Urinary bladder (tissue), 4 donors: ENCODE measurements around the gene CCSER1. TPM values are rescaled to one million over a fixed set of nuclear protein-coding genes. Genes with fewer than 3 reads are reported as not detected.

Experiments
- DNase-seq: peaks from one replicate; pipeline ENCODE4 v3.0.0-alpha.2; 2015; ENCODE audit errors: extremely low spot score
- H3K27ac ChIP-seq: one replicate; pipeline ENCODE4 v1.5.1; 2013; ENCODE audit warnings: low read depth, mild to moderate bottlenecking, moderate library complexity
- H3K36me3 ChIP-seq: one replicate; pipeline ENCODE4 v1.6.1; 2013; ENCODE audit warnings: mild to moderate bottlenecking, moderate library complexity; ENCODE audit not compliant: insufficient read depth
- H3K4me1 ChIP-seq: one replicate; pipeline ENCODE4 v1.6.1; 2013; ENCODE audit warnings: mild to moderate bottlenecking, moderate library complexity; ENCODE audit not compliant: insufficient read depth
- H3K4me3 ChIP-seq: one replicate; pipeline ENCODE4 v1.5.1; 2013; ENCODE audit warnings: low read depth, low read length
- WGBS: extraction: QIAGEN DNeasy Blood & Tissue Kit; methylation state at CpG from one replicate; pipeline ENCODE4 v1.1.7; 2013; 5-methylcytosine and 5-hydroxymethylcytosine counted together
- polyA plus RNA-seq: library from polyadenylated mRNA; stranded (reverse); fragments of 200-250 nt; gene quantifications from one replicate; pipeline ENCODE4 v1.2.3, GENCODE V29; 2013
- total RNA-seq: library from RNA; depleted of rRNA; stranded (reverse); fragments of >200 nt; gene quantifications from one replicate; pipeline ENCODE4 v1.2.3, GENCODE V29; 2014
- donor health status: healthy with polysubstance abuse.
- donor health status: healthy.

The CCSER1 gene
- total and polyA plus RNA-seq, 2 donors, result 1.4 to 88.0 TPM

DNA sequence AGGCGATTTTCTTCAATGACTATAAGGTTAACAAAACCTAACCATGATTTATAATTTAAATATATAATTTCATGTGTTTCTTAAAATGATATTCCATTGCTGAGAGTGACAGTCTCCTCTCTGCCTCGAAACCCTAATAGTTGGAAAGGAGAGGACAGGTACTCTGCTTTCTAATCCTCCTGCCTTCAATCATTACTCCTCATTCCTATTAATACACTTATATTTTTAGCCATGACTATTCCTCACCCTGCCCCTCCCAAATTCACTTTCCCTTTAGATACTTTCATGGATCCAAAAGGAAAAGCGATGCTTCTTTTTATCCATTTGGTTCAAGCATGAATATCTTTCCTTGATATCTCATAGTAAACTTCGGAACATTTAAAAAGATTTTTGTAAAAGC, 418.2 kb downstream of the CCSER1 start:
- Histone ChIP-seq H3K4me1 (no peaks in the 10 kb centered on the region), H3K4me3 (no peak overlapping the region), H3K27ac (no peak overlapping the region), H3K36me3 (no peaks in the 10 kb centered on the region)
- 94% methylated on average over 4 of the region's 4 CpGs for WGBS
- no peak for DNase-seq

DNA sequence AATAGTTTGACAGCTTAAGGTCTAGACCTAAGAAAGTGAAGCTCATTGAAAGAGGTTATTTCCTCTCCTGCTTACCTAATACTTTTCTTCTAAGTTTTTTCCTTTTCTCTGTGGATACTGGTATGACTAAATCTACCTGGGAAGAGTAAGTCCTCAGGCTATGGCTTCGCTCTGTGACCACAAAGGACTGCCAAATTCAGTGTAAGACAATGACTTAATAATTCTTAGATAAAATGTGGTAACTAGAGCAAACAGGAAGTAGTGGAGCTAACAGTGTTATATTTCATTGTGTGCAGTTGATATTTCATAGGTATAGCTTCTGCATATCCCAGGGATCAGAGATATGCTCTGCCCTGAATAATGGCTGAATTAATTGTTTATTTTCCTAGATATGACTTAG, 418.9 kb downstream of the CCSER1 start:
- DNase-seq, result no peak
- WGBS, result 78% methylated on average over 1 of the region's 1 CpG
- Histone ChIP-seq H3K4me3 (no peak overlapping the region), H3K4me1 (no peaks in the 10 kb centered on the region), H3K36me3 (no peaks in the 10 kb centered on the region), H3K27ac (no peak overlapping the region)

DNA sequence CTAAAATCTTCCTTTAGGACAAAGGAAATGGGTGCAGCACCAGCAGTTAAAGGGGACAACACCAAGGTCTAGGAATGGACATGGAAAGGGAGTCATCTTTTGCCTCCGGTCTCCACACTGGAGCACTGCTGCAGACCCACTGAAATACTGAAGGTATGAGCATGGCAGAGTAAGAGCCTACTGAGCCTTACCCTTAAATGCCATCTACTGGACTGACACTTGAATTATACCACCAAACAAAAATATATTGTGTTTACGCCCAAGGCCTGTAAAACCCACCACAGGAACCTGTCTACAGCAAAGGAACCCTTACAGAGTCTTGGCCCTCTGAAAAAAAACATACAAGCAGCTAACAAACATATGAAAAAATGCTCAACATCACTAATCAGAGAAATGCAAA, 443.4 kb downstream of the CCSER1 start:
- Histone ChIP-seq H3K4me3 (no peak overlapping the region), H3K27ac (no peak overlapping the region), H3K36me3 (no peaks in the 10 kb centered on the region), H3K4me1 (no peaks in the 10 kb centered on the region)
- WGBS, result 96% methylated on average over 2 of the region's 2 CpGs
- DNase-seq, result no peak

DNA sequence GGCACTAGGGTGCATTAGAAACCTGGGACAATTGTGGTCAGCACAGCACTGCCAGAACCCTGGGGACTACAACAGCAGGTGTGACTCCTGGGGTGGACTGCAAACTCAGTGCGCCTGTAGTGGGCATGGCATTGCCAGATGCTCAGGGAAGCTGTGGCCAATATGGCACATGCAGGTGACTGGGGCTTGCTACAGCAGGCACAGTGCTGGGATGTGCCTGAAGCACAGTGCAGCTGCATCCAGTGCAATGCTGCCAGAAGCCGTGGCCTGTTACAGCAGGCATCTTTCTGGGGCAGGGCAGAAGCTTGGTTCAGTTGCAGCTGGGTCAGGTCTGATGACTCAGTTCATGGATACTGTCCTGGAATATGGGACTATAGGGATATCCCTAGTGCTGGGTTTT, 445.8 kb downstream of the CCSER1 start:
- H3K36me3 ChIP-seq, result no peaks in the 10 kb centered on the region
- H3K4me3 ChIP-seq, result no peak overlapping the region
- 95% methylated on average over 2 of the region's 2 CpGs for WGBS
- DNase-seq, result no peak
- H3K4me1 ChIP-seq, result no peaks in the 10 kb centered on the region
- H3K27ac ChIP-seq, result no peak overlapping the region

DNA sequence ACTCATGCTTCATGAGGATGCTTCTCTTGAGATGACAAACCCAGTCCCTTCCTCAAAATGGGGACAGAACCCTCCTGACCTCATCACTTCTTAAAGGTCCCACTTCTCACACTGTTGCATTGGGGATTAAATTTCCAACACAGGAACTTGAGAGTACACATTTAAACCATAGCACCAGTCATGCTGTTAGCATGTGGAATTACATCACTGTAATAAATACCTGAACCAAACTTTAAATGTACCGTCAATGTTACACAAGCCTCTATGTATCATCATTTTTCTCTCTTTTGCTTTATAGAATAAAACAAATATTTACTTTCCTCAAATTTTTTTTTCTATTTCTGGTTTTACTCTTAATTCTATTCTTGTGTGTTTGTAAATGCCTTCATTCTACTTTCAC, 448.2 kb downstream of the CCSER1 start:
- Histone ChIP-seq H3K4me3 (no peak overlapping the region), H3K36me3 (no peaks in the 10 kb centered on the region), H3K4me1 (no peaks in the 10 kb centered on the region), H3K27ac (no peak overlapping the region)
- 39% methylated on average over 1 of the region's 1 CpG for WGBS
- DNase-seq, result no peak

DNA sequence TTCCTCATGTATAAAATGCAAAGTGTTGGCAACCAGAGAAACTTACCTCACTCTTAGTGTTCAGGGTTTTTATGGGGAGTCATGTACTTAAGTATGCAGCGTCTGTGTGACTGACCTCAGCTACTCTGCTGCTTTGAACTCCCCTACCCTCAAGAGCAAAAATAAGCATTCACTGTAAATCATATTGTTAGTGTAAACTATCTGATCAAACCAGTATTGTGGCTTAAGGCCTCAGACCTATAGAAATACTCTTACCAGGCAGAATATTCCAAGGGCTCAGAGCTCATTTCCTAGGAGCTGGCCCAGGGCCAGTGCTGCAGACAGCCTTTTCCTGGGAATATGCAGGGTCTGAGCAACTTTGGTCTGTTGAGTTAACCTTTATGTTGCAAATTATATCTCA, 453.1 kb downstream of the CCSER1 start:
- 94% methylated on average over 1 of the region's 1 CpG for WGBS
- no peak for DNase-seq

DNA sequence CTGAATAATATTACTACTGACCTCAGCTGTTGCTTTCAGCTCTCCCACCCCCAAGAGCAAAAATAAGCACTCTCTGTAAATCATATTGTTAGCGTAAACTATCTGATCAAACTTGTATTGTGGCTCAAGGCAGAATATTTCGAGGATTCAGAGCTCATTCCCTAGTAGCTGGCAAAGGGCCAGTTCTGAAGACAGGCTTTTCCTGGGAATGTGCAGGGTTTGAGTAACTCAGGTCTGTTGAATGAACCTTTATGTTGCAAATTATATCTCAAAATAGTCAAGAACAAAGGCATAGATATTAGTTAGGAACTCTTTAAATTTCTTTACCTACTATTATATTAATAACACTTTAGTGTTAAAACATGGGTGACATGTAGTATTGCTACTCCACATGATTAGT, 454.9 kb downstream of the CCSER1 start:
- H3K27ac ChIP-seq, result no peak overlapping the region
- H3K4me1 ChIP-seq, result no peaks in the 10 kb centered on the region
- DNase-seq, result no peak
- H3K36me3 ChIP-seq, result no peaks in the 10 kb centered on the region
- WGBS, result 74% methylated on average over 2 of the region's 2 CpGs
- no peak overlapping the region for H3K4me3 ChIP-seq

More for the DNA sequence above, 453.1 kb downstream of the CCSER1 start:
- Histone ChIP-seq H3K4me1 (no peaks in the 10 kb centered on the region), H3K27ac (no peak overlapping the region), H3K4me3 (no peak overlapping the region), H3K36me3 (no peaks in the 10 kb centered on the region)

DNA sequence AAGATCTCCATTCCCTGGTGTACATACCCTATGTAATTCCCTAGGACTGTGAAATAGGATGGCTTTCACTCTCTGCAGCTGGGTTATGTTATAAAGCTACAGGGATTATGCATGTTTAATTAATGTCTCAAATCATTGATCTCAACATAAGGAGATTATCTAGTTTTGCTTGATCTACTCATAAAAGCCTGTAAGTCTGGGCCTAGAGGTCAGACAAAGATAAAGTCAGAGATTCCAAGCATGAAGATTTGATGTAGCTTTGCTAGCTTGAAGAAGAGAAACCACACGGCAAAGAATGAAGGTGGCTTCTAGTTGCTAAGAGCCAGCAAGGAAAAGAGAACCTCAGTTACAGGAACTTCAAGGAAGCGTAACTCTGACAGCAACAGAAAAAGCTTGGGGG, 456.9 kb downstream of the CCSER1 start:
- H3K4me1 ChIP-seq, result no peaks in the 10 kb centered on the region
- H3K27ac ChIP-seq, result no peak overlapping the region
- no peaks in the 10 kb centered on the region for H3K36me3 ChIP-seq
- no peak for DNase-seq
- no peak overlapping the region for H3K4me3 ChIP-seq
- 50% methylated on average over 2 of the region's 2 CpGs for WGBS

DNA sequence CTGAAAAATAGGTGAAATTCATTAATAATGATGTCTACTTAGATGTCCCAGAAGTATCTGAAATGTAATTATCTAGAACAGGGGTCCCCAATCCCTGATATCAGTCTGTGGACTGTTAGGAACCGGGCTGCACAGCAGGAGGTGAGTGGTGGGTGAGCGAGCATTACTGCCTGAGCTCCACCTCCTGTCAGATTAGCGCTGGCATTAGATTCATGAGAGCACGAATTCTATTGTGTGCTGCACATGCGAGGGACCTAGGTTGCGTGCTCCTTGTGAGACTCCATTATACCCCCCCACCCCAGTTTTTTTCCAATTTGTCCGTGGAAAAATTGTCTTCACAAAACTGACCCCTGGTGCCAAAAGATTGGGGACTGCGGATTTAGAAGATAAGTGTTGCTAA, 458.8 kb downstream of the CCSER1 start:
- Histone ChIP-seq H3K4me1 (no peaks in the 10 kb centered on the region), H3K36me3 (no peaks in the 10 kb centered on the region), H3K27ac (no peak overlapping the region), H3K4me3 (no peak overlapping the region)
- 92% methylated on average over 8 of the region's 8 CpGs for WGBS
- DNase-seq, result no peak

DNA sequence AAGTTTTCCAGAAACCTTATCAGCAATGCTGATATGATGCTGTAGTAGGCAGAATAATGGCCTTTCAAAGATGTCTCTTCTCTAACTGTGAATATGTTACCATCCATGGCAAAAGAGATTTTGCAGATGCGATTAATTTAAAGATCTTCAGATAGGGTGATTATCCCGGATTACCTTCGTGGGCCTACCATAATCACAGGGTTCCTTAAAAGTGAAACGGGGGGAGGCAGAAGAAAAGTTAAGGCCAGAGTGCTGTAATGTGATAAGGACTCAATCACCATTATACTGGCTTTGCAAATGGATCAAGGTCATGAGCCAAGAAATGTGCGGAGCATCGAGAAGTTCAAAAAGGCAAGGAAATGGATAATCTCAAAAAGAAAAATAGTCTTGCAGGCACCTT, 459.6 kb downstream of the CCSER1 start:
- DNase-seq, result no peak
- H3K4me3 ChIP-seq, result no peak overlapping the region
- no peaks in the 10 kb centered on the region for H3K4me1 ChIP-seq
- no peak overlapping the region for H3K27ac ChIP-seq
- 78% methylated on average over 6 of the region's 6 CpGs for WGBS
- no peaks in the 10 kb centered on the region for H3K36me3 ChIP-seq

DNA sequence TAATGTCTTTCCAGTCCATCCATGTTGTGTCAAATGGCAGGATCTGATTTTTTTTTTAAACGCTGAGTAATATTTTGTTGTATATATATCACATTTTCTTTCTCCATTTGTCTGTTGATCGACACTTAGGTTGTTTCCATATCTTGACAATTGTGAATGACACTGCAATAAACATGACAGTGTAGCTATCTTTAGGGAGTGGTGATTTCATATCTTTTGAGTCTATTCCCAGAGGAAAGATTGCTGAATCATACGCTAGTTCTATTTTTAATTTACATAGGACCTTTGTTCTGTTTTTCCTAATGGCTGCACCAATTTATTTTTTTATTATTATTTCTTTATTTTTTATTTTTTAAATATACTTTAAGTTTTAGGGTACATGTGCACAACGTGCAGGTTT, 470.7 kb downstream of the CCSER1 start:
- no peaks in the 10 kb centered on the region for H3K36me3 ChIP-seq
- 90% methylated on average over 4 of the region's 4 CpGs for WGBS
- no peak for DNase-seq

DNA sequence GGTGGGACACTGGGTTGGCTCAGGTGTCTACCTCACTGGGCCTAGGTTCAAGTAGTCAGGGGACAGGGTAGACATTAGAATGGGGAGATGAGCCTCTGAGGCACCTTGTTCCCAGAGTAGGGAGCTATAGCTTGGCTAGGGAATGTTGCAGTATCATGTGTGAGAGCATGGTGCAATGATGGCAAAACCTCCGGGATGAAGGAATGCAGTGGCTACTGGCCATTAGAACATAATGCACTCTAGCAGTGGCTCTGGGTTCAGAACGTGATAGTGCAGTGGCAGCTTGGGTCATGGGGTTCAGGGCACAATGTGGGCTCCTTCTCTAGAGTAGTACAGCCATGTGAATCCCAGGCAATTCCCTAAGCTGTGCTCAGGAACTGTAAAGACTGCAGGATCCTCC, 471.5 kb downstream of the CCSER1 start:
- no peaks in the 10 kb centered on the region for H3K4me1 ChIP-seq
- WGBS, result 86% methylated on average over 2 of the region's 2 CpGs
- DNase-seq, result no peak
- no peaks in the 10 kb centered on the region for H3K36me3 ChIP-seq
- H3K4me3 ChIP-seq, result no peak overlapping the region
- H3K27ac ChIP-seq, result no peak overlapping the region

More for the DNA sequence above, 470.7 kb downstream of the CCSER1 start:
- H3K4me3 ChIP-seq, result no peak overlapping the region
- no peaks in the 10 kb centered on the region for H3K4me1 ChIP-seq
- H3K27ac ChIP-seq, result no peak overlapping the region

DNA sequence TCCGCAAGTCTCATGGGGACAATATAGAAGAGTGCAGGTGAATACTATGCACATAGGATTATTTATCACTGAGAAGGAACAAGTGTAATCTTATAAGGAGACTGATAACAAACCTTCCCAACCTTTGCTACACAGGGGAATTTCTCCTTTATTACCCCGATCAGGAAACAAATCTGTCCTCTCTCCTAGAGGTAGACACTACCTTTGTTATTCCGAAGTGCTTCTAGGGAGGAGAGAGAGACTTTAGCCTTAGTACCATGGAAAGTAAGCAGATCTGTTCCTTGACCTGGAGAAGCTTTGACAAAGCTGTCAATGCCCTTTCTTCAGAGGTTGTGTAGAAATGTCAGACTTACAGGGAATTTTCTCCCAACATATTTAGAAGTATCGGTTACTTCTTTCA, 475.5 kb downstream of the CCSER1 start:
- WGBS, result 92% methylated on average over 4 of the region's 4 CpGs
- Histone ChIP-seq H3K4me3 (no peak overlapping the region), H3K36me3 (no peaks in the 10 kb centered on the region), H3K27ac (no peak overlapping the region), H3K4me1 (no peaks in the 10 kb centered on the region)
- no peak for DNase-seq

DNA sequence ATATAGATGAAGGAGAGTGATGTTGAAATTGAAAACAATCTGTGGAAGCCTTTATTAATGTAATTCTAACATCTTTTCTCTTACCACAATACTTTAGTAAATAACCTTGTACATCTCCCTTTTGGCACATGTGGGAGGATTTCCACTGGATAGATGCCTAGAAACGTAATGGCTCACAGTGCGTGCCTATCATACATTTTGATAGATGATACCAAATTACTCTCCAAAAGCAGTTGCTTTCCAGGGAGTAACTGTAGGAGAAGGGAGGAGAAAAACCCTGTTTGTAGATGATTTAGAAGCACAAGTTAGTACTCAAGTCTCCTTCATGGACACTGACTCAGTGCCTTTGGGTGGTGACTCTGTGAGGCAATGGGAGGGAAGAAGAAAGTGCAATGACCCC, 476.3 kb downstream of the CCSER1 start:
- no peaks in the 10 kb centered on the region for H3K4me1 ChIP-seq
- 79% methylated on average over 2 of the region's 2 CpGs for WGBS

DNA sequence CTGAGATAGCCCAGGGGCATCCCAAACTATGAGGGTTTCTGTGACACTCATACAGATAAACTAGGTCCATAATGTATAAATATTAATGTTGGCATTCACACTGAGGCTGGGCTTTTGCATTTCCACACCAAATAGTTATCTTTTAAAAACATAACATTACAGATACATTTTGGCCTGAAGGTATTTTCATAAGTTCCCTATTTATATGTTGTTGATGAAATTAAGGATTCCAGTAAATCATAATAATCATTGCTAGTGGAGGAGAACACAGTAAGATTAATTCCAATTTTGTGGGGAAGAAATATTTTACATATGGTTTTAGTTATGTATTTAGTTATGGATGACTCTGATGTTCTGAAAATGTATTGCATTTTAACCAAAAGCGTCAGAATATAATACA, 479.6 kb downstream of the CCSER1 start:
- H3K4me1 ChIP-seq, result no peaks in the 10 kb centered on the region
- 87% methylated on average over 1 of the region's 1 CpG for WGBS
- no peak for DNase-seq

More for the DNA sequence above, 476.3 kb downstream of the CCSER1 start:
- Histone ChIP-seq H3K27ac (no peak overlapping the region), H3K36me3 (no peaks in the 10 kb centered on the region), H3K4me3 (no peak overlapping the region)
- no peak for DNase-seq

More for the DNA sequence above, 479.6 kb downstream of the CCSER1 start:
- H3K36me3 ChIP-seq, result no peaks in the 10 kb centered on the region
- no peak overlapping the region for H3K27ac ChIP-seq
- H3K4me3 ChIP-seq, result no peak overlapping the region
